CD4-positive, alpha-beta T cell treated with Interleukin-6 for 4 hours (primary cell): ENCODE data around the gene OXLD1.

Experiments used
- DNase-seq: peaks from one replicate; pipeline ENCODE4 v3.0.0-alpha.2; 2020; ENCODE audit warnings: mixed read lengths

The OXLD1 gene

GRCh38 chr17:81701288-81702071, 35.1 kb upstream of the OXLD1 start:
- no peak for DNase-seq

DNA sequence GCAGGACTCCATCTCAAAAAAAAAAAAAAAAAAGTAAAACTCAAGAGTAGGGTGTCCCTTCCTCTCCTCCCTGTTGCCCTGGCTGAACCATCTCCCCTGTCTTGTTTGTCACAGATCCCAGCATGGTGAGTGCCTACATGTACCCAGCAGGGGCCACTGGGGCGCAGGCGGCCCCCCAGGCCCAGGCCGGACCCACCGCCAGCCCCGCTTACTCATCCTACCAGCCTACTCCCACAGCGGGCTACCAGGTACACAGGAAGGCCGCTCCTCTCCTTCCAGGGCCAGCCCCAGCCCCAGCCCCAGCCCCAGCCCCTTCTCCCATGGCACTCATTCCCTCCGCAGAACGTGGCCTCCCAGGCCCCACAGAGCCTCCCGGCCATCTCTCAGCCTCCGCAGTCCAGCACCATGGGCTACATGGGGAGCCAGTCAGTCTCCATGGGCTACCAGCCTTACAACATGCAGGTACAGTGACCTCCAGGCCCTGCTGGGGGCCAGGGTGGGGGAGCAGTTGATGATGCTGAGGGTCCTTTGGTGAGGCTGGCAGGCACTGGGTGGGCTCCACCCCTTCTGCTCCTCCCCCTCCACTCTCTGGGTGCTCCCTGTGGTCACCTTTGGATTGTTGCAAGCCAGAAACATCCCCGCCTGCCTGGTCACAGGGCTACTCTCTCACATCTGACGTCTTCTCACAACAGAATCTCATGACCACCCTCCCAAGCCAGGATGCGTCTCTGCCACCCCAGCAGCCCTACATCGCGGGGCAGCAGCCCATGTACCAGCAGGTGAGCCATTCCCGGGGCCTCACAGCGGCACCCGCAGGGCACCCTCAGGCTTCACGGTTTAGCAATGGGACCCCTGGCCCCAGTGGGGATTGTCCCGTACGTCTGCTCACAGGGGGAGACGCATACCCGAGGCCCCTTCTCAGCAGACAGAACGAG, 34.2 kb upstream of the OXLD1 start:
- no peak for DNase-seq

GRCh38 chr17:81697261-81698044, 31.0 kb upstream of the OXLD1 start:
- DNase-seq, result no peak

DNA sequence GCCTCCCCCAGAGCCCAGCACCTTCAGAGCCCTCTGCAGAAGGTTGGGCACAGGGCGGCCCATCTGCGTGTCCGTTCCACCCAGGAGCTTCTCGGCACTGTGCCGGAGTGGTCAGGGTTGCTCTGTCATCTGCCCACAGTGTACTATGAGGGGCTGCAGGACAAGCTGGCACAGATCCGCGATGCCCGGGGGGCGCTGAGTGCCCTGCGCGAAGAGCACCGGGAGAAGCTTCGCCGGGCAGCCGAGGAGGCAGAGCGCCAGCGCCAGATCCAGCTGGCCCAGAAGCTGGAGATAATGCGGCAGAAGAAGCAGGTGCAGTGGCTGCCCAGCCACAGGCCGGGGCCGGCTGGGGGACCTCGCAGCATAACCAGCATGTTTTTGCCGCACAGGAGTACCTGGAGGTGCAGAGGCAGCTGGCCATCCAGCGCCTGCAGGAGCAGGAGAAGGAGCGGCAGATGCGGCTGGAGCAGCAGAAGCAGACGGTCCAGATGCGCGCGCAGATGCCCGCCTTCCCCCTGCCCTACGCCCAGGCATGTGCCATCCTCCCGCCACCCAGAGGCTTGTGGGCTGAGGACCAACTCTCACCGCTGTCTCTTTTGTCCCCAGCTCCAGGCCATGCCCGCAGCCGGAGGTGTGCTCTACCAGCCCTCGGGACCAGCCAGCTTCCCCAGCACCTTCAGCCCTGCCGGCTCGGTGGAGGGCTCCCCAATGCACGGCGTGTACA, 30.0 kb upstream of the OXLD1 start:
- no peak for DNase-seq

DNA sequence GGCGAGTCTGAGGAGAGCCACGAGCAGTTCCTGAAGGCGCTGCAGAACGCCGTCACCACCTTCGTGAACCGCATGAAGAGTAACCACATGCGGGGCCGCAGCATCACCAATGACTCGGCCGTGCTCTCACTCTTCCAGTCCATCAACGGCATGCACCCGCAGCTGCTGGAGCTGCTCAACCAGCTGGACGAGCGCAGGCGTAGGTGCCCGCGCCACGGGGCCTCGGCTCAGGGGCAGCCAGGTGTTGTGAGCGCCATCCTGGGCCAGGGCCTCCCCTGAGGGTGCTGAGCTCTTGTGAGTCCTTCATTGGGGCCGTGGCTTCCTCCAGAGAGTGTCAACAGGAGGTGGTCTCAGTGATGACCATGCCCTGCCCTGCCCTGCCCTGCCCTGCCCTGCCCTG, 29.4 kb upstream of the OXLD1 start:
- no peak for DNase-seq

DNA sequence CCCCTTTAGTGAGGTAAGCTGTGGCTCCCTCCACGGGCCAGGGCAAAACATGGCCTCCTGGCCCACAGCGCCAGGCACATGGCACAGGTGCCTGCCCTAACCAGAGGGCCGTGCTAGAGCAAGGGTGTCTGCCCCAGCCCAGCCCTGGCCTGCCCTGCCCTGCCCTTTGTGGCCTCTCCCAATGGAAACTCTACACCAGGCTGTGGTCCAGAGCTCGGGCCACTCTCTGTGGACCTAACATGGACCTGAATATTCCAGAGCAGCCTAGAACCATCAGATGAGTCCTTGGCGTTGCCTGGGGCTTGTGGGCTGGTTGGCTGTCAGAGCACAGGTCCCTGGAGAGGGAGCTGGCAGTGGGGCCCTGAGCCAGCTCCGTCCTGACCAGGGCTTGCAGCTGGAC, 28.8 kb upstream of the OXLD1 start:
- no peak for DNase-seq

DNA sequence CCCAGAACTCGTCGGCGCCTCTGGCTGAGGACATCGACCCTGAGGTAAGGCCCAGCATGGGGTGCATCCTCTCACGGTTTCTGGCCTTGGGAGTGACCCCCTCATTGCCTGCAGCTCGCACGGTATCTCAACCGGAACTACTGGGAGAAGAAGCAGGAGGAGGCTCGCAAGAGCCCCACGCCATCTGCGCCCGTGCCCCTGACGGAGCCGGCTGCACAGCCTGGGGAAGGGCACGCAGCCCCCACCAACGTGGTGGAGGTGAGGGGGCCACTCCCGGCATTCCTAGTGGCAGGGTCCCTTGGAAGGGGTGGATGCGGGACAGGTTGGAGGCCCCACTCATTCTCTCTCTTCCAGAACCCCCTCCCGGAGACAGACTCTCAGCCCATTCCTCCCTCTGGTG, 28.4 kb upstream of the OXLD1 start:
- no peak for DNase-seq

GRCh38 chr17:81693509-81694210, 27.3 kb upstream of the OXLD1 start:
- DNase-seq, result no peak

DNA sequence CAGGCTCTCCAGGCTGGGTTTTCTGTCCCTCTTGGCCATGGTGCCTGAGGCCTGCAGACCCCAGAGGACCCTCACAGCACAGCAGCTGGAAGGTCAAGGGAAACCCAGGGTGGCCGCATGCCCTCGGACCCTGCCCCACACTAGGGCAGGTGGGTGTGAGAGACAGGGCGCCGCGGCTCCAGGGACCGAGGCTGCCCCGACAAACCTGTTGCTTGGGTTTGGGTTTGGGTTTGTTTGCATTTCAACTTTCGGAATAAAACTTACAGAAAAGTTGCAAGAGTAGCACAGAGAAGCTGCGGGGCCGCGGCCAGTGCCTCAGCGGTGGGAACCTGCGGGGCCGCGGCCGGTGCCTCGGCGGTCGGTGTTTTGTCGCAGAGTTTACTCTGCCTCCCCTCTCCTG, 25.2 kb upstream of the OXLD1 start:
- DNase-seq, result no peak

DNA sequence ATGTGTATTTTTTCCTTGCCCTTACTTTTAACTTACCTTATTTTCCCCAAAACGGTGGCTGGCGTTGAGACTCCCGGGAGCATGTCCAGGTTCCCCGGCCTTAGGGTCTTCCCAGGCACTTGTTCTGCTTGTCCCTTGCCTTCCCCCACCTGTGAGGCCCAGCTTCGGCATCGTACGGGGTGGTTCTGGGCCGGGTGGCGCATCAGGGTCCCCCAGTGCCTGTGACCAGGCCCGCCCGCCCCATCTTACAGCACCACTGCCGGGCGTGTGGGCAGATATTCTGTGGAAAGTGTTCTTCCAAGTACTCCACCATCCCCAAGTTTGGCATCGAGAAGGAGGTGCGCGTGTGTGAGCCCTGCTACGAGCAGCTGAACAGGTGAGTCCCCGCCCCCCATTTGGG, 24.8 kb upstream of the OXLD1 start:
- DNase-seq, result no peak

- no peak for DNase-seq
Observed at GRCh38 chr17:81690549-81690948, 24.1 kb upstream of the OXLD1 start.

- DNase-seq, result no peak
Observed at GRCh38 chr17:81690066-81690465, 23.7 kb upstream of the OXLD1 start.

- DNase-seq, result no peak
Observed at GRCh38 chr17:81688616-81689015, 22.2 kb upstream of the OXLD1 start.

GRCh38 chr17:81687770-81688541, 21.6 kb upstream of the OXLD1 start:
- DNase-seq, result no peak

GRCh38 chr17:81686614-81687013, 20.2 kb upstream of the OXLD1 start:
- DNase-seq, result no peak

- DNase-seq, result peak; percentile 23
Observed at GRCh38 chr17:81685108-81685507, 18.7 kb upstream of the OXLD1 start.

DNA sequence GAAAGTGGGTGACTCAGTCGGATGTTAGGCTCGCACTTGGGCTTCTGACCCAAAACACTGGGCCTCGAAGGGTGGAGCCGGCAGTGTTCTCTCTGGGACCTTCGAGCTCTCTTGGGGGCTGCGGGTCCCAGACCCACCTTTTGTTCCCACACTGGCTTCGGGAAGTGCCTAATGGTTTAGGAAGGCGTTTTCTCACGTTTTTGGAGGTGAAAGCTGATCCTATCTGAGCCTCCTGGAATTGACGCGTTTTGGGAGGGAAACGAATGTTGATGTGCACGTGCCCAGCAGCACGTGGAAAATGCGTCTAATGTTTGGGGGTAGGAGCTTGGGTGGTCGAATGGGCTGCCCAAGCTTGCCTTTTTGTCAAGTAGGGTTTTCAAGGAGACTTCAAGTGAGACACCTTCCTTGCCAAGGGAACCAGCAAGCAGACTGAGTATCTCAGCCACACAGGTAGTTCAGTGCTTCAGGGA, 18.1 kb upstream of the OXLD1 start:
- DNase-seq, result peak; percentile 27

DNA sequence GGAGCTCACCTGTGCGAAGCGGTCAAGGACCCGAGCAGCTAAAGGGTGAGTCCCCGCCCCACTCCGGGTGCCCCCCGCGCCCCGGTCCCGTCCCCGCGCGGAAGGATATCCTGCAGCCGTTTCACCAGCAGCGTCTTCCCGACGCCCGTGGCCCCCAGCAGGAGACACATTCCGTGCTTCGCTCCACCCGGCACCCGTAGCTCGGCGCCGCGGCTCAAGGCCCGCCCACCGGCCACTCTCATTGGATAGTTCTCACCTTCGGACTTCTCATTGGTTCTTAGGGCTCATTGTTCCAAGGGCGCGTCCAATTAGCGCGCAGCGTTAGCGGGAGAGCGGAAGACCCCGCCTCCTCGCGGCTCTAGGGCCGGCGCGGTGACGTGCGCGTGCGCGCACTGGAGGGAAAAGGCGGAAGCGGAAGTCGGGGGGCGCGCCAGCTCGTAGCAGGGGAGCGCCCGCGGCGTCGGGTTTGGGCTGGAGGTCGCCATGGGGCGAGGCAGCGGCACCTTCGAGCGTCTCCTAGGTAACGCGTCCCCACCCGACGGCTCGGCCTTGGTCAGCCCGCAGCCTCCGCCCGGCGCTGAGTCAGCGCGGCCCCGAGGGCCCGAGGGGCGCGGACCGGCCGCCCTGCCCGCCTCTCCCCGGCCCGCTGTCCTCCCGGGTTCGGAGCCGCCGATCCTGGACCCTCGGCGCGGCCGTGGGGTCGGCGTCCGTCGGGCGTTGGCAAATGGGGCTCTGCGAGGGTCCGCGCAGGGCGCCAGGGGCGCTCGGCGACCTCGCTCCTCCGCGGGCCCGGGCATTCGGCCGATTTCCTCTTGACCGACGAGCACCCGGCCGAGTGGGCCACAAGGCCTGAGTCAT, 17.4 kb upstream of the OXLD1 start, which contains the start of the genes ARL16 and HGS:
ARL16 (minus strand) TSS at position 214 of the 858 bp plus-strand sequence; CDS start at position 170, 44 bp downstream.
HGS (plus strand) TSS at position 428 of the 858 bp plus-strand sequence; CDS start at position 484, 56 bp downstream.
- DNase-seq, result peak; percentile 97

DNA sequence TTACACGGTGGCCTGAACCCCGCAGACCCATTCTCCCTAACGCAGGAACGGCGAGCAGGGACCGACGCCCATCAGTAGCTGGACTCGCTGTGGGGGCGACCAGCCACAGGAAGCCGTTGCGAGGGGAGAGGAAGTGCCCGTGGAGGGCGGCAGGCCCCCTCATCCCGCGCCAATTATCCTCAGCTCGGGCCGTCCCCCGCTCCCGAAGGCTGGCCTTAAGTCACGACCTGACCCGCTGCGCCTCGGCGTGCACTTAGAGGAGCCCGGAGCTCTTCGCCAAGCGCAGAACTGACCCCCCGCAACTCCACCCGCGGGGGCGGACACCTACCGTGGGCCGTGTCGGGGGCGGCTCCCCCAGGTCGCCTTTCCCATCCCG, 16.8 kb upstream of the OXLD1 start:
- no peak for DNase-seq
